ENCODE data around the gene SLC38A10. TPM values are rescaled to one million over a fixed set of nuclear protein-coding genes. Genes with fewer than 3 reads are reported as not detected.

Gene SLC38A10
- total and polyA plus RNA-seq, 10 of the 15 experiments (the other 5 are each of a cell fraction or from before 2014, with no cell fraction given), result 0.52 to 67.9 (median 22.1) TPM

- TF ChIP-seq, protein P1, sequence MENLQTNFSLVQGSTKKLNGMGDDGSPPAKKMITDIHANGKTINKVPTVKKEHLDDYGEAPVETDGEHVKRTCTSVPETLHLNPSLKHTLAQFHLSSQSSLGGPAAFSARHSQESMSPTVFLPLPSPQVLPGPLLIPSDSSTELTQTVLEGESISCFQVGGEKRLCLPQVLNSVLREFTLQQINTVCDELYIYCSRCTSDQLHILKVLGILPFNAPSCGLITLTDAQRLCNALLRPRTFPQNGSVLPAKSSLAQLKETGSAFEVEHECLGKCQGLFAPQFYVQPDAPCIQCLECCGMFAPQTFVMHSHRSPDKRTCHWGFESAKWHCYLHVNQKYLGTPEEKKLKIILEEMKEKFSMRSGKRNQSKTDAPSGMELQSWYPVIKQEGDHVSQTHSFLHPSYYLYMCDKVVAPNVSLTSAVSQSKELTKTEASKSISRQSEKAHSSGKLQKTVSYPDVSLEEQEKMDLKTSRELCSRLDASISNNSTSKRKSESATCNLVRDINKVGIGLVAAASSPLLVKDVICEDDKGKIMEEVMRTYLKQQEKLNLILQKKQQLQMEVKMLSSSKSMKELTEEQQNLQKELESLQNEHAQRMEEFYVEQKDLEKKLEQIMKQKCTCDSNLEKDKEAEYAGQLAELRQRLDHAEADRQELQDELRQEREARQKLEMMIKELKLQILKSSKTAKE (IDR thresholded peaks at IDR 0.05; ENCODE audit: low read depth, poor library complexity, severe bottlenecking), result no peak
- TF ChIP-seq KAT2A (conservative IDR thresholded peaks at IDR 0.05; ENCODE audit: control insufficient read depth, low read depth, low read length) (no peak), POLR2AphosphoS5 (IDR thresholded peaks at IDR 0.05; ENCODE audit: low read length) (no peak), MLLT1 (IDR thresholded peaks at IDR 0.05) (0 out of 2 replicates have a peak, but pooled peaks have one; percentile 16), CREM (IDR thresholded peaks at IDR 0.05; ENCODE audit: low read depth) (peak; percentile 88), POLR2A (IDR thresholded peaks at IDR 0.05; ENCODE audit: low read depth, low read length) (peak; percentile 46; the same call in 1 of the 2 replicates), ZBTB11 (CRISPR knock-in tag; IDR thresholded peaks at IDR 0.05) (no peak), CEBPZ (IDR thresholded peaks at IDR 0.05; ENCODE audit: low read depth, low read length) (peak; percentile 87), MYB (IDR thresholded peaks at IDR 0.05; ENCODE audit: borderline replicate concordance, low read depth, low read length) (no peak), SP1 (IDR thresholded peaks at IDR 0.05; ENCODE audit: low read depth, low read length) (peak; percentile 99), POU2F2 (IDR thresholded peaks at IDR 0.05; ENCODE audit: borderline replicate concordance, low read depth, low read length) (no peak), DPF2 (IDR thresholded peaks at IDR 0.05) (peak; percentile 98), GABPA (IDR thresholded peaks at IDR 0.05; ENCODE audit: low read depth) (no peak), ZBED1 (IDR thresholded peaks at IDR 0.05; ENCODE audit: borderline replicate concordance) (no peak), NRF1 (conservative IDR thresholded peaks at IDR 0.05; ENCODE audit: low read depth, low read length) (0 out of 2 replicates have a peak, but pooled peaks have one; percentile 7), FOXM1 (IDR thresholded peaks at IDR 0.05; ENCODE audit: low read depth, low read length) (no peak)
- TF ChIP-seq, protein P2, sequence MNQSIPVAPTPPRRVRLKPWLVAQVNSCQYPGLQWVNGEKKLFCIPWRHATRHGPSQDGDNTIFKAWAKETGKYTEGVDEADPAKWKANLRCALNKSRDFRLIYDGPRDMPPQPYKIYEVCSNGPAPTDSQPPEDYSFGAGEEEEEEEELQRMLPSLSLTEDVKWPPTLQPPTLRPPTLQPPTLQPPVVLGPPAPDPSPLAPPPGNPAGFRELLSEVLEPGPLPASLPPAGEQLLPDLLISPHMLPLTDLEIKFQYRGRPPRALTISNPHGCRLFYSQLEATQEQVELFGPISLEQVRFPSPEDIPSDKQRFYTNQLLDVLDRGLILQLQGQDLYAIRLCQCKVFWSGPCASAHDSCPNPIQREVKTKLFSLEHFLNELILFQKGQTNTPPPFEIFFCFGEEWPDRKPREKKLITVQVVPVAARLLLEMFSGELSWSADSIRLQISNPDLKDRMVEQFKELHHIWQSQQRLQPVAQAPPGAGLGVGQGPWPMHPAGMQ (IDR thresholded peaks at IDR 0.05; ENCODE audit: borderline replicate concordance), result no peak
Observed at GRCh38 chr17:81222906-81223761, 72.0 kb downstream of the SLC38A10 start, which contains the start of gene CEP131 (continued).
